SKM-1 treated with dmso at 0.1 percent for 144 hours (cell line): ENCODE results near the gene ADGRL2.
"Not testable (repeated sequence)": the region's sequence is repeated elsewhere in the genome, so short reads cannot be mapped to it uniquely, and the experiment has no call there.

ENCODE experiments used
- DNase-seq: peaks from one replicate; lab custom pipeline; 2025; ENCODE audit not compliant: unreplicated experiment; lab: John Stamatoyannopoulos, UW

ADGRL2 gene

GRCh38 chr1:81846630-81847029, 45.9 kb downstream of the ADGRL2 start:
- DNase-seq: no peak

GRCh38 chr1:81847063-81847462, 46.3 kb downstream of the ADGRL2 start:
- DNase-seq: no peak

- DNase-seq: no peak
Measured at GRCh38 chr1:81848880-81849682, 48.3 kb downstream of the ADGRL2 start.

- DNase-seq: no peak
Measured at GRCh38 chr1:81850031-81850430, 49.3 kb downstream of the ADGRL2 start.

GRCh38 chr1:81850495-81850894, 49.8 kb downstream of the ADGRL2 start:
- no peak for DNase-seq

- no peak for DNase-seq
Measured at GRCh38 chr1:81851217-81851616, 50.5 kb downstream of the ADGRL2 start.

- DNase-seq: no peak
Measured at GRCh38 chr1:81852961-81853360, 52.2 kb downstream of the ADGRL2 start.

- DNase-seq: no peak
Measured at GRCh38 chr1:81867235-81867634, 66.5 kb downstream of the ADGRL2 start.

- DNase-seq: no peak
Measured at GRCh38 chr1:81869307-81869706, 68.6 kb downstream of the ADGRL2 start.

- not testable (repeated sequence) for DNase-seq
Measured at GRCh38 chr1:81871091-81871490, 70.4 kb downstream of the ADGRL2 start.

- DNase-seq: no peak
Measured at GRCh38 chr1:81873946-81874345, 73.2 kb downstream of the ADGRL2 start.

GRCh38 chr1:81874461-81874860, 73.7 kb downstream of the ADGRL2 start:
- DNase-seq: no peak

- DNase-seq: no peak
Measured at GRCh38 chr1:81874940-81875339, 74.2 kb downstream of the ADGRL2 start.

GRCh38 chr1:81876901-81877733, 76.4 kb downstream of the ADGRL2 start:
- no peak for DNase-seq

GRCh38 chr1:81877940-81878339, 77.2 kb downstream of the ADGRL2 start:
- DNase-seq: no peak

- DNase-seq: no peak
Measured at GRCh38 chr1:81878538-81878937, 77.8 kb downstream of the ADGRL2 start.

- no peak for DNase-seq
Measured at GRCh38 chr1:81880781-81881180, 80.0 kb downstream of the ADGRL2 start.

- no peak for DNase-seq
Measured at GRCh38 chr1:81885291-81885690, 84.6 kb downstream of the ADGRL2 start.

- not testable (repeated sequence) for DNase-seq
Measured at GRCh38 chr1:81886292-81886691, 85.6 kb downstream of the ADGRL2 start.

GRCh38 chr1:81887421-81888144, 86.8 kb downstream of the ADGRL2 start:
- DNase-seq: no peak

GRCh38 chr1:81889166-81889565, 88.4 kb downstream of the ADGRL2 start:
- no peak for DNase-seq

- DNase-seq: no peak
Measured at GRCh38 chr1:81894867-81895266, 94.1 kb downstream of the ADGRL2 start.
